Fibroblast of the aortic adventitia (primary cell): ENCODE results near the gene C2orf72. TPM values are rescaled to one million over a fixed set of nuclear protein-coding genes. Genes with fewer than 3 reads are reported as not detected.
"Not testable (repeated sequence)": the region's sequence is repeated elsewhere in the genome, so short reads cannot be mapped to it uniquely, and the experiment has no call there.

ENCODE experiments used
- DNase-seq: peaks from one replicate; pipeline ENCODE4 v3.0.0-alpha.2; 2010; ENCODE audit warnings: low read depth
- H3K4me3 ChIP-seq: 2 replicates; pipeline ENCODE4 v1.5.1; 2011; ENCODE audit warnings: low read depth, mild to moderate bottlenecking, control low read depth, low read length, moderate library complexity
- CTCF ChIP-seq: IDR thresholded peaks from 2 replicates; pipeline ENCODE4 v1.5.1; 2011; ENCODE audit warnings: mild to moderate bottlenecking, low read length, control low read depth, inconsistent platforms; ENCODE audit not compliant: insufficient read depth
- total RNA-seq: library from RNA; depleted of rRNA; stranded (reverse); fragments of >200 nt; gene quantifications from 2 replicates; pipeline ENCODE4 v1.2.3, GENCODE V29; 2012; ENCODE audit warnings: low replicate concordance

Gene C2orf72
- total RNA-seq, 1 donor: not detected

- no peak for DNase-seq
- TF ChIP-seq CTCF: no peak
These were observed 21.6 kb downstream of the C2orf72 start for GRCh38 chr2:231058761-231059550.

GRCh38 chr2:231059756-231060155 is 22.4 kb downstream of the C2orf72 start:
- DNase-seq: peak; percentile 40
- TF ChIP-seq CTCF: no peak
- no peak overlapping the region for H3K4me3 ChIP-seq

More at GRCh38 chr2:231058761-231059550, 21.6 kb downstream of the C2orf72 start:
- peak overlapping the region; percentile 29 for H3K4me3 ChIP-seq

- no peak for DNase-seq
- TF ChIP-seq CTCF: no peak
- H3K4me3 ChIP-seq: no peak overlapping the region
These were observed 25.5 kb downstream of the C2orf72 start for GRCh38 chr2:231062776-231063175.

- no peak for TF ChIP-seq CTCF
- no peak for DNase-seq
- H3K4me3 ChIP-seq: no peak overlapping the region
These were observed 26.0 kb downstream of the C2orf72 start for GRCh38 chr2:231063347-231063746.

GRCh38 chr2:231065966-231066365 is 28.6 kb downstream of the C2orf72 start:
- H3K4me3 ChIP-seq: no peak overlapping the region
- no peak for DNase-seq

GRCh38 chr2:231067531-231067930 is 30.2 kb downstream of the C2orf72 start:
- DNase-seq, H3K4me3 ChIP-seq: not testable (repeated sequence)

More at GRCh38 chr2:231065966-231066365, 28.6 kb downstream of the C2orf72 start:
- no peak for TF ChIP-seq CTCF

- no peak for TF ChIP-seq CTCF
- peak; percentile 53 for DNase-seq
- H3K4me3 ChIP-seq: no peak overlapping the region
These were observed 31.4 kb downstream of the C2orf72 start for GRCh38 chr2:231068525-231069222.
